Kidney (tissue), 14 donors: ENCODE results near the gene CHST3. TPM values are rescaled to one million over a fixed set of nuclear protein-coding genes. Genes with fewer than 3 reads are reported as not detected.

Experiments used
- DNase-seq, 5 donors: peaks; one replicate each; pipeline ENCODE4 v3.0.0-alpha.2; 2013 to 2020
- FAIRE-seq: peaks from 2 replicates; lab custom pipeline; 2012; peaks lifted over from hg19 to GRCh38; lab: Jason Lieb, UNC
- H3K27ac ChIP-seq, 2 donors: one replicate each; pipeline ENCODE4 v1.7.0; 2013; ENCODE audit warnings: low read depth in 2 of 2, low read length in 2 of 2, inconsistent platforms in 1 of 2
- H3K27me3 ChIP-seq: one replicate; pipeline ENCODE4 v1.7.1; 2013; ENCODE audit warnings: low read length, inconsistent platforms; ENCODE audit not compliant: control insufficient read depth, insufficient read depth
- H3K36me3 ChIP-seq, 3 donors: one replicate each; pipeline versions ENCODE4 v1.7.0 to v1.7.1; 2013; ENCODE audit warnings: low read length in 3 of 3, control low read depth in 1 of 3, inconsistent platforms in 1 of 3; ENCODE audit not compliant: insufficient read depth in 3 of 3, control insufficient read depth in 2 of 3
- H3K4me1 ChIP-seq, 3 donors: one replicate each; pipeline versions ENCODE4 v1.7.0 to v1.7.1; 2013; ENCODE audit warnings: low read length in 3 of 3, inconsistent platforms in 1 of 3, low read depth in 1 of 3; ENCODE audit not compliant: control insufficient read depth in 2 of 3, insufficient read depth in 2 of 3
- H3K4me3 ChIP-seq, 3 donors: one replicate each; pipeline versions ENCODE4 v1.7.0 to v1.8.1; 2013; ENCODE audit warnings: low read length in 3 of 3, control low read depth in 1 of 3, inconsistent platforms in 1 of 3
- H3K9ac ChIP-seq, 3 donors: one replicate each; pipeline versions ENCODE4 v1.7.0 to v1.7.1; 2013; ENCODE audit warnings: low read length in 3 of 3, control low read depth in 1 of 3, inconsistent platforms in 1 of 3
- H3K9me3 ChIP-seq, 3 donors: one replicate each; pipeline versions ENCODE4 v1.7.0 to v1.7.1; 2013; ENCODE audit warnings: low read length in 3 of 3, control low read depth in 1 of 3, inconsistent platforms in 1 of 3; ENCODE audit not compliant: control insufficient read depth in 2 of 3, insufficient read depth in 1 of 3
- CTCF ChIP-seq: IDR thresholded peaks from 3 replicates; pipeline ENCODE4 v1.5.1; 2012; ENCODE audit warnings: mild to moderate bottlenecking, moderate library complexity, borderline replicate concordance; ENCODE audit not compliant: insufficient read depth; ENCODE audit errors: extremely low read depth
- intact Hi-C: fragments of 100-400 bp; cut with DNase I; formaldehyde crosslinking; loops from one replicate; pipeline ENCODE4 v1.11.1; 2022
- polyA plus RNA-seq: library from polyadenylated mRNA; stranded (reverse); fragments of 350-450 nt; fragmentation: Illumina TruSeq; extraction: RNeasy Lipid Tissue Mini Kit (QIAGEN cat#74804); gene quantifications from one replicate; pipeline ENCODE4 v1.2.3, GENCODE V29; 2014; ENCODE audit warnings: low read depth, low replicate concordance; ENCODE audit not compliant: insufficient read depth
- total RNA-seq: library from RNA; stranded (reverse); fragmentation: NEBNext Ultra II Directional; extraction: Animal tissue kit (Norgen Biotek cat#: 25700); gene quantifications from one replicate; pipeline ENCODE4 v1.2.1, GENCODE V29; 2021
- donor health status: control.
- donor health status: control.
- donor health status: control.
- donor health status: control.
- donor health status: control.
- donor health status: DM: yes; HTN: yes; CAD: no.
- donor health status: Normal renal cell carcinoma (clear cell type).

Gene CHST3
- total and polyA plus RNA-seq, 2 donors from 2014 or later, result 9.1 to 31.5 TPM

GRCh38 chr10:72062382-72062781 is 98.2 kb downstream of the CHST3 start:
- no peak for FAIRE-seq
- intact Hi-C loops, result no loop called here
- DNase-seq, result no peak

More at GRCh38 chr10:72062382-72062781, 98.2 kb downstream of the CHST3 start:
- H3K27ac ChIP-seq, result no peak overlapping the region
- TF ChIP-seq CTCF, result no peak
- H3K9ac ChIP-seq, result no peak overlapping the region
- no peaks in the 10 kb centered on the region for H3K36me3 ChIP-seq
- no peak overlapping the region for H3K4me3 ChIP-seq
- peaks cover 0 to 4% (median 0%) of the 10 kb centered on the region in 3 donors for H3K4me1 ChIP-seq
- H3K9me3 ChIP-seq, result no peaks in the 10 kb centered on the region
- no peaks in the 10 kb centered on the region for H3K27me3 ChIP-seq

Other genes starting within 250 kb of the CHST3 start
- 0.35 TPM for gene C10orf105, start 244.6 kb upstream of the CHST3 start, total RNA-seq
- gene C10orf105, start 244.6 kb upstream of the CHST3 start, polyA plus RNA-seq, result not detected
- gene VSIR, start 190.9 kb upstream of the CHST3 start, total RNA-seq, result 66.6 TPM
- 32.1 TPM for gene VSIR, start 190.9 kb upstream of the CHST3 start, polyA plus RNA-seq
- gene PSAP, start 113.1 kb upstream of the CHST3 start, total RNA-seq, result 1,249 TPM
- 1,082 TPM for gene PSAP, start 113.1 kb upstream of the CHST3 start, polyA plus RNA-seq
- 19.7 TPM for gene SPOCK2, start 124.2 kb downstream of the CHST3 start, total RNA-seq
- 103 TPM for gene SPOCK2, start 124.2 kb downstream of the CHST3 start, polyA plus RNA-seq